ENCODE results near the gene GRIK2.

Gene GRIK2

DNA sequence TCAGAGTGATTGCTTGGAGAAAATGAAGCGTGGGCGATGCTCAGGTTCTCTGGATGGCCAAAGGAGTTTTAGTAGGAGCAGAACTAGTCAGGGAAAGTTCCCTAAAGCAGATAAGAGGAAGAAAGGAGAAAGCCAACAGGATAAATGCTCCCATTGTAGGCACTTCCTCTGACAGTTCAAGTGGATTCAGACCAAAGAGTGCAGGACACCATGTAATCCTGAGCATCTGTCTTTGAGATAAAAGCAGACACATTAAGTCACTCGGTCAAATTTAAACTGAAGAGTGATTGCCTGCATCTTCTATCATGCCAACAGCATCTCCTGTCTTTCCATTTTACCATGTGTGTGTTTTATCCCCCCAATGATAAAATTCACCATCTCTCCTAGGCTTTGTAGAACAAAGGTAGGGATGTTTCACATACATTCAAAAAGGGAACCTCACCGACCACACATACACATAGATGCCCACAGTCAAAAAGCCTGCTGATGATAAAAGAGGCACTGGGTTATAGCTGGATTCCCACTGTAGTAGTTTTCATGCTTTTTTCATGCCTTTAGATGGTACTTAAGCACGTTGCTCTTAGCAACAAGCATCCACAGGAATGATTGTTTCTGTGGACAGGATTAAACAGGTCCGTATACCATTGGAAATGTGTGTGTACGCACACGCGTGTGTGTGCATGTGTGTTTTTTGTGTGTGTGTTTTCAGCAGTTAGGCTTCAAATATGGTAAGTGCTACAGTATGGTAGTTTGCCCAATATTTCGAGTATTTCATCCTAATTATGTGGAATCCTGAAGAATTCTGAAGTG is 7.0 kb downstream of the GRIK2 start:
- DNase-seq (ENCODE audit: low read depth, low spot score), result no peak

- no peak for DNase-seq (ENCODE audit: low read depth, low spot score)
These were observed 7.7 kb downstream of the GRIK2 start for GRCh38 chr6:101401171-101401570.

DNA sequence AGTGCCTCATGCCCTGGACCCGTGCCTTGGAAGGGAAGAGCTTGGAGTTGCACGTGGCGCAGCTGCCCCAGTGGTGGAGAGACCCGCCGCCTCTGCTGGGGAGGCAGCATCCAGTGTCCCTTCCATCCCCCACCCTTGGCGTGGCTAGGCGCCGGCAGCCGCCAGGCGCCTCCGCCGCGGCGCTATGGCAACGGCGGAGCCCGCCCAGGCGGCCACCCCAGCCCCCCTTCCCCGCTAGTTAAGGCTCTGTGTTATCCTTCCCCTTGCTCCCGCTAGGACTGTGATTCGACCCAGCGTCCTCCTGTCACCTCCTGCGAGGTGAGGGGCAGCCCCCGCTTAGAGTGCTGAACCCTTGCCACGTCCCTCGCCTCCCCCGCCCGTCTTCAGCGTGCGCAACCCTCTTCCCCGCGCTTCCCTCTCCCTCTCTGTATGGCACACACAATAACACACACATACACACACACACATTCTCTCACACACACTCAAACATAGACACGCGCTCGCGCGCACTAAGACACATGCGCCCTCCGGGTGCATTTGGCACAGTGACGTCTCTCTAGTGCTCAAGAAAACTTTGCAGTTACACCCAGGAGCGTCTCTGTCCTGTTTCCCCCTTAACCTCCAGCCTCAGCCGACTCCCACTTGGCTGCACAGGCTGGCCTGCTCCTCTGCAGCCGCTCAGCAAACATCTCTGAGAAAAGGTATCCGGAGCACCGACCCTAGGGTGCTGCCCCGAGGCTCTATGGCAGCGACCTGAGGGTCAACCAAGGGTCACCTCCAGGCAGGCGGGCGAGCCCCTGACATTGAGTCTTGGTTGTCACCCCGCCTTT is 8.5 kb downstream of the GRIK2 start:
- peak; percentile 63 for DNase-seq (ENCODE audit: low read depth, low spot score)

DNA sequence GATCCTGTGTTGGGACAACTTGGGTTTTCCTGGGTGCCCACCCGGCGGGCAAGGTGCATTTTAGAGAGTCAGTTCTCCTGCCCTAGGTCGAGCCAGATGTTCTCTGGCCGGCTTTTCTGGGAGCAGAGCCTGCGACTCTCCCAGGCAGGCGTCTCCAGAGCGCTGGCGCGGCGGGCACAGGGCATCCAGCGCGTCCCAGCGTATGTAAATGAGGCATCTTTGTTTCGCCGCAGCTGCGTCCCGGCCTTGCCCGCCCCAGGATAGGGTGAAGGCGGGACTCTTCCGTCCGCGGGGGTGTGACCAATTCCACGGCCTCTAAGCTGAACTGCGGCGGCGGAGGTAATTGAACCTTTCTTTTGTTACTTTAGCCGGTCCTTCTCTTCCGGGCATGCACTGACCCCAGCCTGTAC is 9.1 kb downstream of the GRIK2 start:
- peak; percentile 63 for DNase-seq (ENCODE audit: low read depth, low spot score)

DNA sequence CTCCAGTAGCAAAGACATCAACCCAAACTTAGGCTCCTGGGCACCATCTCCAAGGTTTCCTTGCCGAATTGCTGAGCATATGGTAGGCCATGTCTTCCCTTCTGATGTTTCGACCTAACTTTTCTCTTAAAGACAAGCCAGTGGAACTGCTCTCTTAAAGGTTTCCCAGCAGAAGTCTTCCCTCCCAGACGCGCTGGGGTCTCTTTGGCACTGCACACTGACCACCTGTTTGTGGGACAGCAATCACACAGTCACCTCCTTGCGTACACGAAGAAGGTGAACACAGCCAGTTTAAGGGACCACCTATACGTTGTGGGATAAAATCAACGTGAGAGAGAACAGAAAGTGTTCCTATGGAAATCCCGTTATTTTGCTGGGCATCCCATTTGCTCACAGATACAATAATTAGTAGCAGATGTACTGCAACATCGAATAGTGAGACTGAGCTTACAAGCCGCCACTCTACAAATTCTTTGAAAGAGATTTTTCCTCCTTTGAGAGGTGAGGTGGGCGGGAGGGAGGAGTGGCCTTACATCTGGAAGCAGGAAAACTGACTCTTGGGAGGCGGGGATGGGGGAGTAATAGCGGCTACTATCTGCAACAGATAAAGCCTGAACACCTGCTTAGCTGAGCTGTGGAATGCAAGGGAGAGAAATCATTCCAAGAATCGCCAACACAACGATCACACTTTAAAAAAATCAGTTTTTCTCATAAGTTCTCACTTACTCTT is 9.9 kb downstream of the GRIK2 start:
- DNase-seq (ENCODE audit: low read depth, low spot score), result no peak

DNA sequence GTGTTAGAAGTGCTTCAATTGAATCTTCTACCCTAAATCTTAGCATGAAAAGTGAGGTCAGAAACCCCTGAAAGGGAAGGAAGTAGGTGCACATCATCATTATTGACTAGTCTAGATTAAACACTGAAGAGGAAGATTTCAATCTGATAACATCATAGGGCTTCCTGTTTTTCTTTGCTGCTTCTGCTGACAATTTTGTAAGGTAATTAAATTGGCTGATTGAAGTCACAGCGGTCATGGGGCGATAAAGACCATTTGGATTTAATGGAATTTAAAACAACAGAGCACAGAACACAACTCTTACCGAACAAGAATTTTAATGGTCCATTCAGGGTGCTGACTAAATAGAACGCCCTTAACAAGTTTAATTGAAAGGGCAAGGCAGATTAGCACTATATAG is 11.3 kb downstream of the GRIK2 start:
- DNase-seq (ENCODE audit: low read depth, low spot score), result no peak

DNA sequence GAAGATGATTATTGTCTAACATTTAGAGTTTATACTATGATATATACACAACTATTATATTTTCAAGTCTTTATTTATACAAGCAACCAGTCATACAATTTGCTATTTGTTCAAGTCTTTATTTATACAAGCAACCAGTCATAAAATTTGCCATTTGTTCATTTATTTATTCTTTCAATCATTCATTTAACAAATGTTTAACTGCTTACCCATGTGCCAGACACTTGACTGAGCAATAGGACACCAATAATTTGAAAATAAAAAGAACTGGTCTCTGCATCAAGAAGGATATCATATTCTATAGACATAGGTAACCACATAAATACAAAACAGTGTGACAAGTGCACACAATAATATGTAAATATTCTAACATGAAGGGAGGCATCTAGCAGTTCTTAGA is 20.3 kb downstream of the GRIK2 start:
- DNase-seq (ENCODE audit: low read depth, low spot score), result no peak

- DNase-seq (ENCODE audit: low read depth, low spot score), result no peak
These were observed 24.4 kb downstream of the GRIK2 start for GRCh38 chr6:101417900-101418299.

DNA sequence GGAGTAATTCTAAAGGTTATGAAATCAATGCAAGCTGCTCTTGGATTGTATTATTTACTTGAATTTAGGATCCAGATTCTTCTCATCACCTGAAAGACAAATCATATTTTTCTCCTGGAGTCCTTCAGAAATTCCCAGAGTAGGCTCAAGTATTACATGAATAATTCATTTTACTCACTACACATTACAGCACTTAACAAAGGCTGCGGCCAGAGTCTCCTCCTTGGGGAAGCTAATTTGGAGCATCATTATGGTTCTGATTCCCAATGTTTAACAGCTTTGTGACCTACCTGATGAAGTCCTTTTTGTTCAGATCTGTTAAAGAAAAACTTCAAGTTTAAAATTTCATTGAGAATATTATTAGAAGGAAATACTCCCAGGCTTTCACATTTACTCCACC is 28.7 kb downstream of the GRIK2 start:
- no peak for DNase-seq (ENCODE audit: low read depth, low spot score)

DNA sequence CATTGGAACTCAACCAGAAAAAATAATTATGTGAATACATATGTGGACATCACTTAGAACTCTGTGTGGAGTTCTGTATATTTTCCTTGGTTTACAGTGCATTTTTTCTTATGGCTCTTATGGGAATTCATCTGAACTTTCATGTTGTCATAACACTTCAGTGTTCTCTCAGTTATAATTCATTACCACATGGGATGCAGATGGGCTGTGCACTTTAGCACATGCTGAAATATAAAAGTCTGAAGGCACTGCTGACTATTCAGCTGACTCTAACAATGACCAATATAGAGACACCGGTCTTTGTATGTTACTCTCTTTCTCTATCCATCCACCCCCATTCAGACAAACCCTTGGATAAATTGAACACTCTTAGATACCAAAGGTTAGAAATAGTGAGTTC is 29.3 kb downstream of the GRIK2 start:
- DNase-seq (ENCODE audit: low read depth, low spot score), result no peak

- no peak for DNase-seq (ENCODE audit: low read depth, low spot score)
These were observed 35.8 kb downstream of the GRIK2 start for GRCh38 chr6:101429270-101429669.

DNA sequence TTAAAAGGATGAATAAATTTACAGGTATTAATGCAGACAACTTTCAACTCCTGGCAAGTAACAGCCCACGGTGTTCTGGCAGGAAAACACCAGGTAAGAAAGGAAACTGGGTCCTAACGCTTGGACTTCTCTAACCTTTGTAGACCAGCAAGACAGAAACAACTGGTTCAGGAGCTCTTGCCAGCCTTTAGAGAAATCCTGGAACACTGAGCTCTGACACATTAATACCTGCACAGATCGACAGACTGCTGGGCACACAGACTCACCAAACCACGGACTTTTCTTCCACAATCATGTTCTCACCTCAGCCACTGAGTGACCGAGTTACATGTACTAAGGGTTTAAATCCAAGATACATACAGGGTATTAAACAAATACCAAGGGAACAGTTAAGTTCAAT is 36.3 kb downstream of the GRIK2 start:
- DNase-seq (ENCODE audit: low read depth, low spot score), result no peak

DNA sequence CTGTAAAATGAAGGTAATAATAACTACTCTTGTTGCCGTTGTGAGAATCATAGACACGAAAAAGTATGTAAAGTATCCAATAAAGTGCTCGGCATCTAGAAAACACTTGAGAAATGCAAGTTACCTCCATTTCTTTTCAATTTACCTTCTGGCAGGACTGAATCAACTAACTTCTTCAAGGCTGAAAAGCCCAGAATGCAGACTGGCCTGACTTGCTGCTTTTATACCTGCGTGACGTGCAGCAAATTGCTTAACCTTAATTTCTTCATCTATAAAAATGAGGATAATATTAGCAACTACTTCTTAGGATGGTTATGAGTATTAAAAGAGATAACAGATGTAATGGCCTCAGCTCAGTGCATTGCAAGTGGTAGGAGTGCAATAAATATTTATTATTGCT is 39.6 kb downstream of the GRIK2 start:
- DNase-seq (ENCODE audit: low read depth, low spot score), result no peak

DNA sequence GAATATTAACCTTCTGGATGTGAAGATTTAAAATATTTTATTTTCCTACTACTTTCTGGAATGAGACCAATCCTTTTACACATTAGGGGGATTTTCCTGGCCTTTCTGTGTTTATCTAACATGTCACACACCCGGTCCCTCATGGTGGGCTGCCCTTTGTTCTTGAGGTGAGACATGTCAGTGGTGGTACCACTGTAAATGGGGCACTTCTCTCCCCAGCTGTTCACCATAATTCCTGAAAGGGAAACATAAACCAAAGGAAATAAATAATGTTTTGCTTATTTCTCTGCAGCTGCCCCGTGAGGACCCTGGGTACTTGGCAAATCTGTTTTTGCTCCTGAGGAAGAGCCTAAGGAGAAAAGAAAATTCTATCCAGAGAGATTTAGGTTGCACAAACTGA is 41.1 kb downstream of the GRIK2 start:
- DNase-seq (ENCODE audit: low read depth, low spot score), result no peak

DNA sequence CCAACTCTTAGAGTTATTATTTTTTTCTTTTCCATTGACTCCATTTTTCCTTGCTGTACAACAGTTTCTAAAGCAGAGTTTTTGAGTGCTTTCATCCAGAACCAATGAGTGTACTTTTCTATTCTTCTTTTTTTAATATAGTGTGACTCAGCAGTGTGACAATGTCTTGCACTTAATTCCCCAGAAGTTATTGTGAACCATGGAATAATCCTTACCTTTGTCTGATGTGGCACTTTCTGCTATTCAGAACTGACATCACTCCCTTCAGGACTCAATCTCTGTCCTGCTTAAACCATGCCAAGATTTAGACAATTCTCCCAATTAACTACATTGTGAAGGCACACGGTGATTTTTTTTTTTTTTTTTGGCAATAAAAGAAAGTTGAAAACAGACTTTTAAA is 41.5 kb downstream of the GRIK2 start:
- DNase-seq (ENCODE audit: low read depth, low spot score), result no peak

- no peak for DNase-seq (ENCODE audit: low read depth, low spot score)
These were observed 46.3 kb downstream of the GRIK2 start for GRCh38 chr6:101439790-101440189.

DNA sequence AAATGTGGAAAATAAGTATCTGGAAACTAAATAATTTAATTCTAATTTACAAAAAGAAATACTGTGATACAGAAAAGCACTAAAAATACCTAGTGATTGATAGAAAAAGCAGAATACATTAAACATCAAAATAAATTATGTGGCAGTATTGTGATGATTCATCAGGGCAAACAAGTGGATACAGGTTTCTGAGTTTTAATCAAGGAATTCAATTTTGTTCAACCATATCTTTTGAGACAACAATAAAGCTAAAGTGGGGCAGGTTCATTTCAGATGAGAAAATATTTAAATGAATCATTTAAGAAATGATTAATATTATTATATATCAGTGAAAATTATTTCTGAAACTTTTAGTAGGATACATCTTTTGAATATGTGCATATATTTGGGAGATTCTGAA is 49.8 kb downstream of the GRIK2 start:
- DNase-seq (ENCODE audit: low read depth, low spot score), result no peak

GRCh38 chr6:101444717-101445116 is 51.2 kb downstream of the GRIK2 start:
- no peak for DNase-seq (ENCODE audit: low read depth, low spot score)

- DNase-seq (ENCODE audit: low read depth, low spot score), result no peak
These were observed 52.0 kb downstream of the GRIK2 start for GRCh38 chr6:101445527-101445926.

DNA sequence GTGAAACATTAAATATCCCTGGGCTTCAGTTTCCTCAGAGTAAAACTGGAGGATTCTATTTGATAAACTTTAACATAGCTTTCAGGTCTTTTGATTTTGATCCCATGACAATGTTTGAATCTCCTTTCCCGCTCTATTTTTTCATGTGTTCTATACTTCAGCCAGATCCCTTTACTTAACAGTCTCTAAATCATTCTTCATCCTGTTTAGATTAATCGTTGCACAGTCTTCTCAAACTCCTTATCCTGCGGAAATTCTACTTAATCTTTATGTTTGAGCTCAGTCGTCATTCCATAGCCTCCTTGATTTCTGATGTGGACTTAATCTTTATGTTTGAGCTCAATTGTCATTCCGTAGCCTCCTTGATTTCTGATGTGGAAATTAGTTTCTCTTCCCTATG is 57.4 kb downstream of the GRIK2 start:
- DNase-seq (ENCODE audit: low read depth, low spot score), result no peak

- no peak for DNase-seq (ENCODE audit: low read depth, low spot score)
These were observed 58.5 kb downstream of the GRIK2 start for GRCh38 chr6:101451981-101452380.

DNA sequence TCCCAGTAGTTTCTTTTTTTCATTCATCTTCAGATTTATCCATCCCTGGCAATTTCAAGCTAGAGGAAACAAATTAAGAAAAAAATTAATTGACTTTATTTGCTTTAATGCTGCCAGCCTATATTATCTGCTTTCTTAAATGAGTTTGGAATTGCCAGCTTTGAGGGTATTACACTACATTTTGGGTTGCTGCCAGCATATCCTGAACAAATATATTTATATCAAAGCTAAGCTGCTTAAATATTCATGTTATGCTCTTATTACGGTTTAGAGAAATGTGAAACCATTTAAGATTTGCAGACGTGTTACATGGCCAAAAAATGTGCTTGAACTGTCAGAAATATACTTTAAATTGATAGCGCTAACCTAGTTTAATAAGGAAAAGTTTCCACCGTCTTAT is 59.7 kb downstream of the GRIK2 start:
- DNase-seq (ENCODE audit: low read depth, low spot score), result no peak
